IMR-90 (cell line): ENCODE measurements around the gene HELZ. TPM values are rescaled to one million over a fixed set of nuclear protein-coding genes. Genes with fewer than 3 reads are reported as not detected.

Source experiments
- ATAC-seq: fragments of 200-7000 bp; cut with Tn5 transposase; 2 replicates; pipeline ENCODE4 v1.9.1; 2020; ENCODE audit warnings: low read depth, mild to moderate bottlenecking, moderate library complexity
- BruUV-seq: library from RNA; stranded (reverse); fragments of 400-500 nt; replicated peaks from 2 replicates; lab custom pipeline; 2021; lab: Mats Ljungman, UMichigan
- CTCF ChIA-PET: fragments of 300-600 bp; formaldehyde crosslinking; extraction: SDS; loops from one replicate; lab custom pipeline; 2021; ENCODE audit warnings: antibody characterized with exemption; lab: Yijun Ruan, JAX
- POLR2A ChIA-PET: fragments of 300-600 bp; sonication (Branson Sonifier 250); formaldehyde crosslinking; loops from one replicate; lab custom pipeline; 2022; ENCODE audit warnings: antibody characterized with exemption; ENCODE audit not compliant: unreplicated experiment; lab: Charles Lee
- DNase-seq: peaks from one replicate; pipeline ENCODE4 v3.0.0; 2013
- H2AFZ ChIP-seq: replicated peaks from 2 replicates; pipeline ENCODE3; 2013; ENCODE audit warnings: low read length, mild to moderate bottlenecking; ENCODE audit not compliant: poor library complexity
- H2AK5ac ChIP-seq: 2 replicates; pipeline ENCODE4 v1.6.1; 2013; ENCODE audit warnings: low read depth, low read length, inconsistent platforms
- H2AK9ac ChIP-seq: replicated peaks from 2 replicates; pipeline ENCODE3; 2013; ENCODE audit warnings: mild to moderate bottlenecking, low read depth, low read length, moderate library complexity; ENCODE audit not compliant: poor library complexity
- H2BK120ac ChIP-seq: 2 replicates; pipeline ENCODE4 v1.6.1; 2013; ENCODE audit warnings: low read depth, low read length, inconsistent platforms
- H2BK15ac ChIP-seq: 3 replicates; pipeline ENCODE4 v1.6.1; 2013; ENCODE audit warnings: low read depth, low read length, inconsistent platforms
- H2BK20ac ChIP-seq: 2 replicates; pipeline ENCODE4 v1.6.1; 2013; ENCODE audit warnings: low read depth, mild to moderate bottlenecking, inconsistent platforms, low read length, moderate library complexity
- H2BK5ac ChIP-seq: 2 replicates; pipeline ENCODE4 v1.6.1; 2013; ENCODE audit warnings: mild to moderate bottlenecking, low read depth, low read length, inconsistent platforms; ENCODE audit not compliant: poor library complexity, severe bottlenecking
- H3K14ac ChIP-seq: replicated peaks from 2 replicates; pipeline ENCODE4 v1.6.1; 2013; ENCODE audit warnings: low read depth, low read length, inconsistent platforms
- H3K18ac ChIP-seq: 2 replicates; pipeline ENCODE4 v1.6.1; 2013; ENCODE audit warnings: low read depth, low read length, control low read depth
- H3K23ac ChIP-seq: 2 replicates; pipeline ENCODE4 v1.6.1; 2013; ENCODE audit warnings: low read depth, low read length, inconsistent platforms
- H3K27ac ChIP-seq: 2 replicates; pipeline ENCODE4 v1.5.1; 2013; ENCODE audit warnings: mild to moderate bottlenecking, control low read depth, low read length; ENCODE audit not compliant: insufficient read depth
- H3K27me3 ChIP-seq: 2 replicates; pipeline ENCODE4 v1.6.1; 2013; ENCODE audit warnings: low read length; ENCODE audit not compliant: control insufficient read depth, insufficient read depth
- H3K36me3 ChIP-seq: 2 replicates; pipeline ENCODE4 v1.6.1; 2013; ENCODE audit warnings: low read length, mixed read lengths; ENCODE audit not compliant: control insufficient read depth, insufficient read depth
- H3K4ac ChIP-seq: 2 replicates; pipeline ENCODE4 v1.6.1; 2013; ENCODE audit warnings: low read depth, low read length, inconsistent platforms
- H3K4me1 ChIP-seq: 2 replicates; pipeline ENCODE4 v1.6.1; 2013; ENCODE audit warnings: low read length, mixed read lengths; ENCODE audit not compliant: control insufficient read depth, insufficient read depth
- H3K4me2 ChIP-seq: 2 replicates; pipeline ENCODE4 v1.6.1; 2013; ENCODE audit warnings: low read depth, mild to moderate bottlenecking, control low read depth, low read length, moderate library complexity
- H3K4me3 ChIP-seq: 2 replicates; pipeline ENCODE4 v1.5.1; 2013; ENCODE audit warnings: low read depth, mild to moderate bottlenecking, control low read depth, low read length, moderate library complexity; ENCODE audit not compliant: insufficient read depth
- H3K56ac ChIP-seq: 2 replicates; pipeline ENCODE4 v1.6.1; 2013; ENCODE audit warnings: low read length, inconsistent platforms; ENCODE audit not compliant: insufficient read depth; ENCODE audit errors: extremely low read depth
- H3K79me1 ChIP-seq, 2 experiments: 2 replicates each; pipeline ENCODE4 v1.6.1; 2013; ENCODE audit warnings: low read length in 2 of 2, inconsistent platforms in 1 of 2, low read depth in 1 of 2
- H3K9ac ChIP-seq: 2 replicates; pipeline ENCODE4 v1.6.1; 2013; ENCODE audit warnings: low read depth, low read length, control low read depth
- H3K9me1 ChIP-seq: 2 replicates; pipeline ENCODE4 v1.6.1; 2013; ENCODE audit warnings: low read length, inconsistent platforms; ENCODE audit not compliant: insufficient read depth
- H3K9me3 ChIP-seq: 2 replicates; pipeline ENCODE4 v1.6.1; 2013; ENCODE audit warnings: low read length; ENCODE audit not compliant: control insufficient read depth, insufficient read depth
- H4K20me1 ChIP-seq: 2 replicates; pipeline ENCODE4 v1.6.1; 2013; ENCODE audit warnings: low read length, inconsistent platforms; ENCODE audit not compliant: insufficient read depth
- H4K5ac ChIP-seq: 2 replicates; pipeline ENCODE4 v1.6.1; 2013; ENCODE audit warnings: mild to moderate bottlenecking, low read depth, low read length, control low read depth
- H4K8ac ChIP-seq, 2 experiments: 2 replicates each; pipeline ENCODE4 v1.6.1; 2013; ENCODE audit warnings: low read depth in 2 of 2, low read length in 2 of 2, control low read depth in 1 of 2, inconsistent platforms in 1 of 2
- H4K91ac ChIP-seq: 2 replicates; pipeline ENCODE4 v1.6.1; 2013; ENCODE audit warnings: low read depth, low read length, inconsistent platforms; ENCODE audit not compliant: insufficient read depth
- BHLHE40 ChIP-seq: fragments of 150-350 bp; IDR thresholded peaks from 2 replicates; pipeline ENCODE4 v1.6.1; 2016; ENCODE audit warnings: mild to moderate bottlenecking, low read depth, low read length
- CEBPB ChIP-seq: IDR thresholded peaks from 2 replicates; pipeline ENCODE4 v1.6.1; 2012; ENCODE audit warnings: low read depth, low read length, improper control_type of control experiment
- CHD1 ChIP-seq: IDR thresholded peaks from 2 replicates; pipeline ENCODE4 v1.6.1; 2012; ENCODE audit warnings: low read depth, low read length, improper control_type of control experiment
- FOS ChIP-seq: fragments of 150-350 bp; IDR thresholded peaks from 2 replicates; pipeline ENCODE4 v1.6.1; 2016; ENCODE audit warnings: low read depth, low read length
- MAFK ChIP-seq: IDR thresholded peaks from 2 replicates; pipeline ENCODE4 v1.6.1; 2012; ENCODE audit warnings: low read depth, low read length, improper control_type of control experiment
- MAZ ChIP-seq: IDR thresholded peaks from 2 replicates; pipeline ENCODE4 v1.6.1; 2012; ENCODE audit warnings: low read depth, mild to moderate bottlenecking, low read length, improper control_type of control experiment, moderate library complexity, borderline replicate concordance
- MXI1 ChIP-seq: IDR thresholded peaks from 2 replicates; pipeline ENCODE4 v1.6.1; 2012; ENCODE audit warnings: low read depth, mild to moderate bottlenecking, low read length, moderate library complexity, borderline replicate concordance
- NFE2L2 ChIP-seq: fragments of 150-350 bp; IDR thresholded peaks from 2 replicates; pipeline ENCODE4 v1.6.1; 2016; ENCODE audit warnings: low read depth, mild to moderate bottlenecking, low read length
- POLR2A ChIP-seq: IDR thresholded peaks from 2 replicates; pipeline ENCODE4 v1.6.1; 2012; ENCODE audit warnings: mild to moderate bottlenecking, low read depth, low read length
- RAD21 ChIP-seq: IDR thresholded peaks from 2 replicates; pipeline ENCODE4 v1.6.1; 2012; ENCODE audit warnings: low read length, improper control_type of control experiment
- RCOR1 ChIP-seq: IDR thresholded peaks from 2 replicates; pipeline ENCODE4 v1.6.1; 2012; ENCODE audit warnings: mild to moderate bottlenecking, low read length, improper control_type of control experiment; ENCODE audit not compliant: insufficient replicate concordance
- RFX5 ChIP-seq: IDR thresholded peaks from 2 replicates; pipeline ENCODE4 v1.8.0; 2012; ENCODE audit warnings: low read depth, mild to moderate bottlenecking, low read length, moderate library complexity
- SMC3 ChIP-seq: fragments of 150-350 bp; IDR thresholded peaks from 2 replicates; pipeline ENCODE4 v1.6.1; 2016; ENCODE audit warnings: low read depth, mild to moderate bottlenecking, antibody characterized with exemption, low read length, moderate library complexity
- USF2 ChIP-seq: fragments of 150-350 bp; IDR thresholded peaks from 2 replicates; pipeline ENCODE4 v1.6.1; 2017; ENCODE audit warnings: mild to moderate bottlenecking, antibody characterized with exemption, low read length, low read depth
- WGBS, 2 experiments: methylation state at CpG; one replicate each; pipeline versions ENCODE4 v1.1.5 to v1.1.7; 2013; ENCODE audit warnings: missing lambda C conversion rate in 2 of 2; ENCODE audit not compliant: insufficient read length in 1 of 2; ENCODE audit errors: extremely low coverage in 2 of 2; 5-methylcytosine and 5-hydroxymethylcytosine counted together
- dilution Hi-C: fragments of 300-500 bp; cut with HindIII; formaldehyde crosslinking; loops from one replicate; pipeline ENCODE4 v1.14.3; 2018; ENCODE audit warnings: low sequenced_read_pairs; ENCODE audit not compliant: unreplicated experiment
- in situ Hi-C: fragments of 300-500 bp; cut with MboI; formaldehyde crosslinking; loops from 3 replicates; pipeline ENCODE4 v1.14.3; 2019; ENCODE audit warnings: low sequenced_read_pairs, inconsistent platforms, mixed read lengths
- intact Hi-C: fragments of 100-400 bp; cut with micrococcal nuclease; formaldehyde crosslinking; loops from 2 replicates; pipeline ENCODE4 v1.10.0; 2022
- polyA plus RNA-seq, 3 experiments: library from polyadenylated mRNA; depleted of rRNA; stranded (reverse); fragments of >200 nt; gene quantifications; 2 replicates each; pipeline ENCODE4 v1.2.3, GENCODE V29; 2012; ENCODE audit warnings: low replicate concordance in 1 of 3
- total RNA-seq: library from RNA; depleted of rRNA; stranded (reverse); fragments of >200 nt; gene quantifications from 2 replicates; pipeline ENCODE4 v1.2.3, GENCODE V29; 2012
- TF ChIP-seq, protein P1 (sequence below): conservative IDR thresholded peaks from 2 replicates; pipeline ENCODE4 v1.5.1; 2012; ENCODE audit warnings: mild to moderate bottlenecking, low read depth, low read length, improper control_type of control experiment
- TF ChIP-seq, protein P2 (sequence below): fragments of 150-350 bp; IDR thresholded peaks from 2 replicates; pipeline ENCODE4 v1.6.1; 2016; ENCODE audit warnings: low read depth, mild to moderate bottlenecking, low read length, moderate library complexity, borderline replicate concordance

The HELZ gene
- total and polyA plus RNA-seq, 2 of the 4 experiments (the other 2 are of a cell fraction): 8.0 to 60.6 TPM

DNA sequence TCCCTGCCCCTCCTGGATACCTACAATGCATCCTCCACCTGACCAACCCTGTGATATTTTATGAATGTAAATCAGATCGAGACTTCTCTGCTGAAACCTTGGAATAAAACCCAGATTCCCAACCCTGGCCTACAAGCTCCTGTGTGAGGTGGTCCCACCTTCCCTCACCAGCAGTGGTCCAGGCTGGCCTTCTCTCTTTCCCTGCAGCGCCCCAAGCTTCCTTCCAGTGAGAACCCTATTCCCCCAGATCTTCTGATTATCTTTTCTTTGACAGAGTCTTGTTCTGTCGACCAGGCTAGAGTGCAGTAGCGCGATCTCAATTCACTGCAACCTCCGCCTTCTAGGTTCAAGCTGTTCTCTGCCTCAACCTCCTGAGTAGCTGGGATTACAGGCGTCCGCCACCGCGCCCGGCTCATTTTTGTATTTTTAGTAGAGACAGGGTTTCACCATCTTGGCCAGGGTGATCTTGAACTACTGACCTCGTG, 2.5 kb upstream of the HELZ start:
- TF ChIP-seq CEBPB (no peak), FOS (no peak), USF2 (no peak), RCOR1 (no peak), MXI1 (no peak), NFE2L2 (no peak), CHD1 (no peak), BHLHE40 (no peak), RAD21 (no peak), MAFK (no peak), RFX5 (no peak), SMC3 (no peak), MAZ (no peak), POLR2A (no peak)
- TF ChIP-seq, protein P1, sequence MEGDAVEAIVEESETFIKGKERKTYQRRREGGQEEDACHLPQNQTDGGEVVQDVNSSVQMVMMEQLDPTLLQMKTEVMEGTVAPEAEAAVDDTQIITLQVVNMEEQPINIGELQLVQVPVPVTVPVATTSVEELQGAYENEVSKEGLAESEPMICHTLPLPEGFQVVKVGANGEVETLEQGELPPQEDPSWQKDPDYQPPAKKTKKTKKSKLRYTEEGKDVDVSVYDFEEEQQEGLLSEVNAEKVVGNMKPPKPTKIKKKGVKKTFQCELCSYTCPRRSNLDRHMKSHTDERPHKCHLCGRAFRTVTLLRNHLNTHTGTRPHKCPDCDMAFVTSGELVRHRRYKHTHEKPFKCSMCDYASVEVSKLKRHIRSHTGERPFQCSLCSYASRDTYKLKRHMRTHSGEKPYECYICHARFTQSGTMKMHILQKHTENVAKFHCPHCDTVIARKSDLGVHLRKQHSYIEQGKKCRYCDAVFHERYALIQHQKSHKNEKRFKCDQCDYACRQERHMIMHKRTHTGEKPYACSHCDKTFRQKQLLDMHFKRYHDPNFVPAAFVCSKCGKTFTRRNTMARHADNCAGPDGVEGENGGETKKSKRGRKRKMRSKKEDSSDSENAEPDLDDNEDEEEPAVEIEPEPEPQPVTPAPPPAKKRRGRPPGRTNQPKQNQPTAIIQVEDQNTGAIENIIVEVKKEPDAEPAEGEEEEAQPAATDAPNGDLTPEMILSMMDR: no peak
- TF ChIP-seq, protein P2, sequence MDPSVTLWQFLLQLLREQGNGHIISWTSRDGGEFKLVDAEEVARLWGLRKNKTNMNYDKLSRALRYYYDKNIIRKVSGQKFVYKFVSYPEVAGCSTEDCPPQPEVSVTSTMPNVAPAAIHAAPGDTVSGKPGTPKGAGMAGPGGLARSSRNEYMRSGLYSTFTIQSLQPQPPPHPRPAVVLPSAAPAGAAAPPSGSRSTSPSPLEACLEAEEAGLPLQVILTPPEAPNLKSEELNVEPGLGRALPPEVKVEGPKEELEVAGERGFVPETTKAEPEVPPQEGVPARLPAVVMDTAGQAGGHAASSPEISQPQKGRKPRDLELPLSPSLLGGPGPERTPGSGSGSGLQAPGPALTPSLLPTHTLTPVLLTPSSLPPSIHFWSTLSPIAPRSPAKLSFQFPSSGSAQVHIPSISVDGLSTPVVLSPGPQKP: no peak
- H4K5ac ChIP-seq: no peak overlapping the region
- no peak overlapping the region for H2AFZ ChIP-seq
- WGBS, 2 experiments: no CpG with 5 or more reads among the region's 12 CpGs
- no peak overlapping the region for H3K27ac ChIP-seq
- intact Hi-C loops: no loop called here
- H3K9me3 ChIP-seq: no peaks in the 10 kb centered on the region
- no peaks in the 10 kb centered on the region for H3K36me3 ChIP-seq
- POLR2A ChIA-PET: no interaction called here
- no peak overlapping the region for H4K8ac ChIP-seq
- ATAC-seq (no peak), DNase-seq (no peak)
- H3K23ac ChIP-seq: no peak overlapping the region
- no TSS peak for BruUV-seq
- in situ Hi-C loops: no loop called here
- CTCF ChIA-PET: no interaction called here
- H4K91ac ChIP-seq: no peak overlapping the region
- dilution Hi-C loops: no loop called here
- no peak overlapping the region; the same call in 1 of the 2 replicates for H2AK5ac ChIP-seq
- H3K9me1 ChIP-seq: 0 out of 2 replicates have a peak, but pooled peaks cover 6% of the 10 kb centered on the region
- no peaks in the 10 kb centered on the region for H3K27me3 ChIP-seq
- H3K79me1 ChIP-seq: peaks cover 3 to 12% of the 10 kb centered on the region in 2 experiments; a peak in 3 of 4 replicates
- H2AK9ac ChIP-seq: no peak overlapping the region
- H3K4ac ChIP-seq: no peak overlapping the region
- H3K18ac ChIP-seq: no peak overlapping the region
- no peak overlapping the region for H3K4me2 ChIP-seq
- H3K56ac ChIP-seq: no peak overlapping the region
- peaks cover 9% of the 10 kb centered on the region; the same call in 1 of the 2 replicates for H4K20me1 ChIP-seq
- H2BK5ac ChIP-seq: no peak overlapping the region
- H3K14ac ChIP-seq: no peak overlapping the region
- no peaks in the 10 kb centered on the region; the same call in 1 of the 2 replicates for H3K4me1 ChIP-seq
- no peak overlapping the region for H2BK120ac ChIP-seq
- no peak overlapping the region for H3K9ac ChIP-seq
- no peak overlapping the region for H2BK20ac ChIP-seq
- no peak overlapping the region for H3K4me3 ChIP-seq
- no peak overlapping the region for H2BK15ac ChIP-seq
